Keratinocyte (primary cell): ENCODE measurements around the gene PARD3. TPM values are rescaled to one million over a fixed set of nuclear protein-coding genes. Genes with fewer than 3 reads are reported as not detected.

Experiments used
- DNase-seq: peaks from one replicate; pipeline ENCODE4 v3.0.0-alpha.2; 2011; ENCODE audit warnings: low read depth, missing footprints, low spot score
- FAIRE-seq: peaks from 2 replicates; lab custom pipeline; 2011; peaks lifted over from hg19 to GRCh38; lab: Jason Lieb, UNC
- H2AFZ ChIP-seq: 2 replicates; pipeline ENCODE4 v1.6.0; 2012; ENCODE audit warnings: low read length, control low read depth, inconsistent platforms; ENCODE audit not compliant: control insufficient read depth
- H3K27ac ChIP-seq: 2 replicates; pipeline ENCODE4 v1.5.1; 2011; ENCODE audit warnings: low read length; ENCODE audit not compliant: control insufficient read depth, insufficient read depth
- H3K27me3 ChIP-seq: 3 replicates; pipeline ENCODE4 v1.6.0; 2011; ENCODE audit warnings: low read length; ENCODE audit not compliant: control insufficient read depth, insufficient read depth; ENCODE audit errors: extremely low read depth
- H3K36me3 ChIP-seq, 2 experiments: 2 replicates in 1 of 2; 3 replicates in 1 of 2; pipeline ENCODE4 v1.5.1; 2011; ENCODE audit warnings: low read length in 2 of 2, mild to moderate bottlenecking in 1 of 2; ENCODE audit not compliant: control insufficient read depth in 2 of 2, insufficient read depth in 2 of 2; ENCODE audit errors: extremely low read depth in 1 of 2
- H3K4me1 ChIP-seq: 3 replicates; pipeline ENCODE4 v1.5.1; 2011; ENCODE audit warnings: low read length; ENCODE audit not compliant: control insufficient read depth, insufficient read depth; ENCODE audit errors: extremely low read depth
- H3K4me2 ChIP-seq: 3 replicates; pipeline ENCODE4 v1.6.0; 2011; ENCODE audit warnings: low read depth, low read length; ENCODE audit not compliant: control insufficient read depth, insufficient read depth; ENCODE audit errors: extremely low read depth
- H3K4me3 ChIP-seq, 3 experiments: fragments of 200-600 bp in 1 of 3; sonication (generic) in 1 of 3; 2 replicates in 2 of 3; 3 replicates in 1 of 3; pipeline ENCODE4 v1.5.1; 2011 to 2016; ENCODE audit warnings: low read length in 3 of 3, mild to moderate bottlenecking in 3 of 3, control low read depth in 2 of 3, inconsistent platforms in 1 of 3, low read depth in 1 of 3, mixed read lengths in 1 of 3, mixed run types in 1 of 3, moderate library complexity in 1 of 3; ENCODE audit not compliant: control insufficient read depth in 2 of 3, insufficient read depth in 2 of 3; ENCODE audit errors: extremely low read depth in 1 of 3
- H3K79me2 ChIP-seq: 2 replicates; pipeline ENCODE4 v1.6.0; 2012; ENCODE audit warnings: low read length; ENCODE audit not compliant: control insufficient read depth, insufficient read depth
- H3K9ac ChIP-seq: 3 replicates; pipeline ENCODE4 v1.6.0; 2011; ENCODE audit warnings: low read length; ENCODE audit not compliant: control insufficient read depth, insufficient read depth; ENCODE audit errors: extremely low read depth
- H3K9me1 ChIP-seq: 3 replicates; pipeline ENCODE4 v1.6.0; 2011; ENCODE audit warnings: low read length; ENCODE audit not compliant: control insufficient read depth, insufficient read depth; ENCODE audit errors: extremely low read depth
- H3K9me3 ChIP-seq: 2 replicates; pipeline ENCODE4 v1.5.1; 2012; ENCODE audit warnings: low read depth, low read length; ENCODE audit not compliant: control insufficient read depth
- H4K20me1 ChIP-seq: 3 replicates; pipeline ENCODE4 v1.6.0; 2011; ENCODE audit warnings: low read length; ENCODE audit not compliant: control insufficient read depth, insufficient read depth; ENCODE audit errors: extremely low read depth
- CTCF ChIP-seq, 3 experiments: IDR thresholded peaks in 1 of 3; conservative IDR thresholded peaks in 1 of 3; optimal IDR thresholded peaks in 1 of 3; 2 replicates in 2 of 3; 3 replicates in 1 of 3; pipeline versions ENCODE3 to v1.5.1; 2011; ENCODE audit warnings: low read length in 3 of 3, mild to moderate bottlenecking in 3 of 3, moderate library complexity in 2 of 3, control low read depth in 1 of 3, inconsistent platforms in 1 of 3; ENCODE audit not compliant: insufficient read depth in 2 of 3; ENCODE audit errors: extremely low read depth in 1 of 3
- EZH2 ChIP-seq: IDR thresholded peaks from one replicate; pipeline ENCODE4 v1.6.1; 2012; ENCODE audit warnings: inconsistent platforms, mild to moderate bottlenecking, low read length, moderate library complexity
- dilution Hi-C: fragments of 300-500 bp; cut with MboI; formaldehyde crosslinking; loops from one replicate; pipeline ENCODE4 v1.7.0; 2020; ENCODE audit warnings: low sequenced_read_pairs; ENCODE audit not compliant: extremely low pct_ligation_motif_present
- polyA plus RNA-seq, 5 experiments: library from polyadenylated mRNA; depleted of rRNA in 3 of 5; stranded (reverse) in 3 of 5; stranded (forward) in 1 of 5; unstranded in 1 of 5; fragments of >200 nt; gene quantifications; 1 replicate in 1 of 5; 2 replicates in 3 of 5; 3 replicates in 1 of 5; pipeline versions ENCODE4 v1.2.1 to v1.2.3, GENCODE V29; 2011 to 2012; ENCODE audit warnings: missing spikeins in 2 of 5, low read depth in 1 of 5, low replicate concordance in 1 of 5

The PARD3 gene
- polyA plus RNA-seq, 1 donor (not counting 4 experiments of a cell fraction or from before 2014, with no cell fraction given): 46.4 TPM

- Histone ChIP-seq H3K4me2 (no peak overlapping the region), H3K27me3 (no peaks in the 10 kb centered on the region), H3K27ac (no peak overlapping the region), H3K4me1 (no peaks in the 10 kb centered on the region), H3K9ac (no peak overlapping the region), H3K4me3 (no peak overlapping the region), H4K20me1 (no peaks in the 10 kb centered on the region), H2AFZ (no peak overlapping the region), H3K9me3 (no peaks in the 10 kb centered on the region), H3K36me3 (no peaks in the 10 kb centered on the region), H3K79me2 (no peaks in the 10 kb centered on the region), H3K9me1 (no peaks in the 10 kb centered on the region)
- TF ChIP-seq CTCF (optimal IDR thresholded peaks at IDR 0.05 in 1 of 3, IDR thresholded peaks at IDR 0.05 in 1 of 3, conservative IDR thresholded peaks at IDR 0.05 in 1 of 3; ENCODE audit: extremely low read depth in 1 of 3, insufficient read depth in 2 of 3, low read length in 3 of 3) (no peak), EZH2 (no peak)
- dilution Hi-C loops: no loop called here
- DNase-seq (no peak), FAIRE-seq (no peak)
Observed at GRCh38 chr10:34333513-34333912, 481.6 kb downstream of the PARD3 start.

- Histone ChIP-seq H3K27ac (no peak overlapping the region), H3K27me3 (no peaks in the 10 kb centered on the region), H3K9me1 (no peaks in the 10 kb centered on the region), H3K9me3 (no peaks in the 10 kb centered on the region), H3K4me1 (no peaks in the 10 kb centered on the region), H3K9ac (no peak overlapping the region), H4K20me1 (no peaks in the 10 kb centered on the region), H3K36me3 (peaks cover 2 to 5% of the 10 kb centered on the region in 2 experiments), H3K79me2 (no peaks in the 10 kb centered on the region), H2AFZ (no peak overlapping the region), H3K4me3 (no peak overlapping the region), H3K4me2 (no peak overlapping the region)
- no peak for DNase-seq
- FAIRE-seq: no peak
- TF ChIP-seq CTCF (optimal IDR thresholded peaks at IDR 0.05 in 1 of 3, IDR thresholded peaks at IDR 0.05 in 1 of 3, conservative IDR thresholded peaks at IDR 0.05 in 1 of 3; ENCODE audit: extremely low read depth in 1 of 3, insufficient read depth in 2 of 3, low read length in 3 of 3) (no peak), EZH2 (no peak)
- dilution Hi-C loops: no loop called here
Observed at GRCh38 chr10:34327184-34327583, 487.9 kb downstream of the PARD3 start.
